ENCODE measurements around the gene FFAR2. TPM values are rescaled to one million over a fixed set of nuclear protein-coding genes. Genes with fewer than 3 reads are reported as not detected.
"Not testable (repeated sequence)": the region's sequence is repeated elsewhere in the genome, so short reads cannot be mapped to it uniquely, and the experiment has no call there.

The FFAR2 gene
- total and polyA plus RNA-seq, 2 donors (not counting 3 experiments of a cell fraction or from before 2014, with no cell fraction given), result not detected

- intact Hi-C loops (cut with micrococcal nuclease); H3K27ac ChIP-seq (ENCODE audit: insufficient read depth, low read depth, low read length); H3K9ac ChIP-seq (replicated peaks; ENCODE audit: extremely low read depth, insufficient read depth, low read length); H3K4me3 ChIP-seq (replicated peaks in 1 of 3; ENCODE audit: insufficient read depth in 1 of 3, low read depth in 1 of 3, low read length in 3 of 3); BruUV-seq (replicated peaks); POLR2A ChIA-PET; dilution Hi-C loops (cut with MboI; ENCODE audit: extremely low pct_ligation_motif_present, low sequenced_read_pairs); FAIRE-seq; H3K79me2 ChIP-seq (ENCODE audit: control insufficient read depth, insufficient read depth, low read length); H3K9me1 ChIP-seq (replicated peaks; ENCODE audit: control insufficient read depth, extremely low read depth, insufficient read depth, low read length); DNase-seq (ENCODE audit: low read depth, low spot score); CTCF ChIA-PET; H4K20me1 ChIP-seq (replicated peaks; ENCODE audit: control insufficient read depth, extremely low read depth, insufficient read depth, low read length); H3K27me3 ChIP-seq (ENCODE audit: control insufficient read depth in 2 of 2, insufficient read depth in 2 of 2, low read length in 2 of 2); H3K9me3 ChIP-seq (replicated peaks; ENCODE audit: control insufficient read depth, insufficient read depth, low read length); H3K36me3 ChIP-seq (ENCODE audit: control insufficient read depth in 2 of 2, extremely low read depth in 1 of 2, insufficient read depth in 2 of 2, low read length in 2 of 2); H3K4me2 ChIP-seq (ENCODE audit: insufficient read depth, low read length); H3K4me1 ChIP-seq (ENCODE audit: control insufficient read depth, extremely low read depth, insufficient read depth, low read length); H2AFZ ChIP-seq (ENCODE audit: low read depth, low read length): not testable (repeated sequence)
These were observed 23.0 kb downstream of the FFAR2 start for GRCh38 chr19:35471075-35471474.

DNA sequence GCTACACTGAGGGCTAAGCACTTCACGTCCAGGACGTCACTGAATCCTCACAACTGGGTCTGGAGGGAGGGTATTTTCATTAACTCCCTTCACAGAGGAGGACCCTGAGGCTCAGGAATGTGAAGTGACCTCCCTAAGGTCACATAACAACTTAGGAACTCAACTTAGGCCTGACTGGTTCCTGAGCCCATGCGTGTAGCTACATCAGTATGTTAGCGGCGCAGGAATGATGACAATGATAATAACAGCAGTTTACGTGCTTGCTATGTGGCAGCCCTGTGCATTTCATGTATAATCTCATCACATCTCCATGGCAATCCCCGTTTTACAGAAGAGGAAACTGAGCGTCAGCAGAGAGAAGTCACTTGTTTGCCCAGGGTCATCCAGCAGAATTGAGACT is 23.9 kb downstream of the FFAR2 start:
- dilution Hi-C loops (cut with MboI; ENCODE audit: extremely low pct_ligation_motif_present, low sequenced_read_pairs), result no loop called here
- H3K27me3 ChIP-seq (ENCODE audit: control insufficient read depth in 2 of 2, insufficient read depth in 2 of 2, low read length in 2 of 2), result no peaks in the 10 kb centered on the region
- H3K4me2 ChIP-seq (ENCODE audit: insufficient read depth, low read length), result no peak overlapping the region
- H3K4me1 ChIP-seq (ENCODE audit: control insufficient read depth, extremely low read depth, insufficient read depth, low read length), result no peaks in the 10 kb centered on the region
- POLR2A ChIA-PET, result no interaction called here
- H4K20me1 ChIP-seq (replicated peaks; ENCODE audit: control insufficient read depth, extremely low read depth, insufficient read depth, low read length), result no peaks in the 10 kb centered on the region
- H3K36me3 ChIP-seq (ENCODE audit: control insufficient read depth in 2 of 2, extremely low read depth in 1 of 2, insufficient read depth in 2 of 2, low read length in 2 of 2), result no peaks in the 10 kb centered on the region
- H3K79me2 ChIP-seq (ENCODE audit: control insufficient read depth, insufficient read depth, low read length), result no peaks in the 10 kb centered on the region
- no peaks in the 10 kb centered on the region for H3K9me3 ChIP-seq (replicated peaks; ENCODE audit: control insufficient read depth, insufficient read depth, low read length)
- H3K4me3 ChIP-seq (replicated peaks in 1 of 3; ENCODE audit: insufficient read depth in 1 of 3, low read depth in 1 of 3, low read length in 3 of 3), result no peak overlapping the region
- no peaks in the 10 kb centered on the region for H3K9me1 ChIP-seq (replicated peaks; ENCODE audit: control insufficient read depth, extremely low read depth, insufficient read depth, low read length)
- DNase-seq (ENCODE audit: low read depth, low spot score), result no peak
- CTCF ChIA-PET, result interaction anchor here (0.7 kb wide), 1 partner anchor 23 kb away, joined by 3 read pairs; no protein-coding TSS in a partner anchor
- no TSS peak for BruUV-seq (replicated peaks)
- no peak overlapping the region for H2AFZ ChIP-seq (ENCODE audit: low read depth, low read length)
- no peak overlapping the region for H3K27ac ChIP-seq (ENCODE audit: insufficient read depth, low read depth, low read length)
- no peak for TF ChIP-seq JUN (IDR thresholded peaks at IDR 0.05; ENCODE audit: borderline replicate concordance, insufficient read depth, insufficient read length, low read depth)
- TF ChIP-seq MYC (IDR thresholded peaks at IDR 0.05; ENCODE audit: low read depth, low read length), result no peak
- TF ChIP-seq FOS (IDR thresholded peaks at IDR 0.05; ENCODE audit: borderline replicate concordance, insufficient read depth, low read length), result no peak
- TF ChIP-seq GATA2 (IDR thresholded peaks at IDR 0.05; ENCODE audit: insufficient read depth, insufficient read length, low read depth, low read length), result no peak
- TF ChIP-seq POLR2A (IDR thresholded peaks at IDR 0.05; ENCODE audit: low read depth, low read length), result no peak
- TF ChIP-seq, protein P1, sequence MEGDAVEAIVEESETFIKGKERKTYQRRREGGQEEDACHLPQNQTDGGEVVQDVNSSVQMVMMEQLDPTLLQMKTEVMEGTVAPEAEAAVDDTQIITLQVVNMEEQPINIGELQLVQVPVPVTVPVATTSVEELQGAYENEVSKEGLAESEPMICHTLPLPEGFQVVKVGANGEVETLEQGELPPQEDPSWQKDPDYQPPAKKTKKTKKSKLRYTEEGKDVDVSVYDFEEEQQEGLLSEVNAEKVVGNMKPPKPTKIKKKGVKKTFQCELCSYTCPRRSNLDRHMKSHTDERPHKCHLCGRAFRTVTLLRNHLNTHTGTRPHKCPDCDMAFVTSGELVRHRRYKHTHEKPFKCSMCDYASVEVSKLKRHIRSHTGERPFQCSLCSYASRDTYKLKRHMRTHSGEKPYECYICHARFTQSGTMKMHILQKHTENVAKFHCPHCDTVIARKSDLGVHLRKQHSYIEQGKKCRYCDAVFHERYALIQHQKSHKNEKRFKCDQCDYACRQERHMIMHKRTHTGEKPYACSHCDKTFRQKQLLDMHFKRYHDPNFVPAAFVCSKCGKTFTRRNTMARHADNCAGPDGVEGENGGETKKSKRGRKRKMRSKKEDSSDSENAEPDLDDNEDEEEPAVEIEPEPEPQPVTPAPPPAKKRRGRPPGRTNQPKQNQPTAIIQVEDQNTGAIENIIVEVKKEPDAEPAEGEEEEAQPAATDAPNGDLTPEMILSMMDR (IDR thresholded peaks at IDR 0.05; ENCODE audit: extremely low read depth in 1 of 2, insufficient read depth in 1 of 2, low read depth in 1 of 2, low read length in 2 of 2), result no peak
- TF ChIP-seq, protein P2, sequence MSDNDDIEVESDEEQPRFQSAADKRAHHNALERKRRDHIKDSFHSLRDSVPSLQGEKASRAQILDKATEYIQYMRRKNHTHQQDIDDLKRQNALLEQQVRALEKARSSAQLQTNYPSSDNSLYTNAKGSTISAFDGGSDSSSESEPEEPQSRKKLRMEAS (IDR thresholded peaks at IDR 0.05; ENCODE audit: insufficient read depth, insufficient read length), result no peak
- TF ChIP-seq EZH2 (IDR thresholded peaks at IDR 0.05; ENCODE audit: borderline replicate concordance, low read depth, low read length, severe bottlenecking), result no peak
- no peak for TF ChIP-seq POLR2AphosphoS5 (IDR thresholded peaks at IDR 0.05; ENCODE audit: insufficient read depth, low read depth, low read length)
- no peak for FAIRE-seq
- no peak overlapping the region for H3K9ac ChIP-seq (replicated peaks; ENCODE audit: extremely low read depth, insufficient read depth, low read length)
- intact Hi-C loops (cut with micrococcal nuclease), result no loop called here
